Measurements from ENCODE around the gene MYB. TPM values are rescaled to one million over a fixed set of nuclear protein-coding genes. Genes with fewer than 3 reads are reported as not detected.

Gene MYB
- total RNA-seq, 1 donor from 2014 or later = 0.52 TPM

DNA sequence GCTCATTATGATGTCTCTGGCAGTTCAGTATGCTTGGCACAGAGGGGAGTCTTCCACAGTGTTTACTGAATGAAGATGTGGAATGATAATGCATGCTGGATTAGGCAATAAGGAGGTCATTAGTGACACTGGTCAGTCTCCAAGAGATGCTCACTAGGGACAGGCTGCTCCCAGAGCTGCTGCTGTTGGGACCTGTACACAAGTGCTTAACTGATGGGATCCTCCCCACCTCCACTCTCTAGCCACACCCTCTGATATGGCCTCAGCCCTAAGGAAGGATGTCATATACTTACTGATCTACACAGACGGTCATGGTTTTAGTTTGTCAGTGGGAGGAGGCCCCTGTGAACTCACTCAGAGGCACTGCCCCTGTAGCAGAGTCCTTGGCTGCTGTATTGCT lies 73.4 kb downstream of the MYB start:
- Histone ChIP-seq H3K4me3 (ENCODE audit: low read length in 3 of 3) (no peak overlapping the region), H3K9me3 (ENCODE audit: control insufficient read depth in 3 of 3, low read length in 3 of 3) (no peaks in the 10 kb centered on the region), H3K9ac (ENCODE audit: low read depth in 1 of 3, low read length in 3 of 3) (no peak overlapping the region), H3K4me1 (ENCODE audit: control insufficient read depth in 3 of 3, insufficient read depth in 3 of 3, low read length in 3 of 3) (no peaks in the 10 kb centered on the region), H3K27me3 (ENCODE audit: control insufficient read depth in 3 of 3, insufficient read depth in 3 of 3, low read length in 3 of 3) (no peaks in the 10 kb centered on the region), H3K27ac (ENCODE audit: low read depth, low read length) (no peak overlapping the region), H3K36me3 (ENCODE audit: control insufficient read depth in 3 of 3, insufficient read depth in 3 of 3, low read length in 3 of 3) (no peaks in the 10 kb centered on the region)

DNA sequence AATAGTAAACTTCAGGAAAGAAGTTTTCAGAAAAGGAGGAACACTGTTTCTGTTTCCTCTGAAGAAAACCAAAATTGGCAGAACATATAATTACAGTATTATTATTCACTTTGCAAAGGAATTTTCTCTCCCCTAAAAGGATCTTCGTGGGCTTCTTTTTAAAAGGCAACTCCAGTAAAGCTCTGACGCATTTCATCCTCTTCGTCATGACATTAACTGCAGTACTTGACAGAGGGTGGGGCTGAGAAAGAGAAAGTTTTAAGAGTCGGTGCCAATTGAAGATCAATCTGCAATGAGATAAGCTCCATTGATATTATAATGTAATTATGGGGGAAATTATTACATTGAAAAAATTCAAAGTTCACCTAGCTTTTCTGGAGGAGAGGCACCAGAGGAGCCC lies 75.8 kb downstream of the MYB start:
- H3K27me3 ChIP-seq (ENCODE audit: control insufficient read depth in 3 of 3, insufficient read depth in 3 of 3, low read length in 3 of 3) = no peaks in the 10 kb centered on the region
- no peaks in the 10 kb centered on the region for H3K9me3 ChIP-seq (ENCODE audit: control insufficient read depth in 3 of 3, low read length in 3 of 3)
- no peak overlapping the region for H3K27ac ChIP-seq (ENCODE audit: low read depth, low read length)
- H3K36me3 ChIP-seq (ENCODE audit: control insufficient read depth in 3 of 3, insufficient read depth in 3 of 3, low read length in 3 of 3) = no peaks in the 10 kb centered on the region
- no peaks in the 10 kb centered on the region for H3K4me1 ChIP-seq (ENCODE audit: control insufficient read depth in 3 of 3, insufficient read depth in 3 of 3, low read length in 3 of 3)
- H3K9ac ChIP-seq (ENCODE audit: low read depth in 1 of 3, low read length in 3 of 3) = no peak overlapping the region
- H3K4me3 ChIP-seq (ENCODE audit: low read length in 3 of 3) = no peak overlapping the region

DNA sequence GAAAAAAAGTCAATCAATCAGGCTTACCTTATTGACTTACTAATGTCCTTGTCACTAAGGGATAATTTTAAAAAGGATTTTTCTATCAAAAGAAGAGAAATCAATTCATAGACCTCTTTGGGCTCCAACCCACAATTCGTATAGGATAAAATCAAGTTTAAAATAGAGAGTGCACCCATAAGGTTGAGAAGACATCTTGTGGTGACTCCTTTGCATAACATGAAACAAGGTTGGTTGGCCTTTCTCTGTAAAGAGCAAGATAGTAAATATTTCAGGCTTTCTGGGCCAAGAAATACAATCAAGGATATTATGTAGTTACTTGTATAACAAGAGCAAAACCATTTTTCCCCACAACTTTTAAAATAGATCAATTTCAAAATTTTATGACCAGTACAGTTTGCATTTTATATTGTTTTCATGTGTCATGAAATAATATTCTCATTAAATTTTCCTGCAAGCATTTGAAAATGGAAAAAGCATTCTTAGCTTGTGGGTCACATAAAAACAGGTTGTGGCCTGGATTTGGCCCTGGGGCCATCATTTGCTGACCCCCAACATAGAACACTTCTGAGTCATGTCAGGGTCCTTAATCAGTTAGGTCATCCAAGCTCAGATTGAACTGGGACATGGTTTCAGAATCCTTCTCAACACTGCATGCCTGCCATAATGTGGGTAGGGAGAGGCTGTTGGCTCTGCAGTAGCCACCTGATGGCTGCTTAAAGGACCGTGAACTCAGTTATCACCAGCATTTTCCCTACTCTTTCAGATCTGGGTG lies 76.7 kb downstream of the MYB start:
- Histone ChIP-seq H3K9ac (ENCODE audit: low read depth in 1 of 3, low read length in 3 of 3) (no peak overlapping the region), H3K9me3 (ENCODE audit: control insufficient read depth in 3 of 3, low read length in 3 of 3) (no peaks in the 10 kb centered on the region), H3K4me1 (ENCODE audit: control insufficient read depth in 3 of 3, insufficient read depth in 3 of 3, low read length in 3 of 3) (no peaks in the 10 kb centered on the region), H3K36me3 (ENCODE audit: control insufficient read depth in 3 of 3, insufficient read depth in 3 of 3, low read length in 3 of 3) (no peaks in the 10 kb centered on the region), H3K27me3 (ENCODE audit: control insufficient read depth in 3 of 3, insufficient read depth in 3 of 3, low read length in 3 of 3) (no peaks in the 10 kb centered on the region), H3K27ac (ENCODE audit: low read depth, low read length) (no peak overlapping the region), H3K4me3 (ENCODE audit: low read length in 3 of 3) (no peak overlapping the region)

DNA sequence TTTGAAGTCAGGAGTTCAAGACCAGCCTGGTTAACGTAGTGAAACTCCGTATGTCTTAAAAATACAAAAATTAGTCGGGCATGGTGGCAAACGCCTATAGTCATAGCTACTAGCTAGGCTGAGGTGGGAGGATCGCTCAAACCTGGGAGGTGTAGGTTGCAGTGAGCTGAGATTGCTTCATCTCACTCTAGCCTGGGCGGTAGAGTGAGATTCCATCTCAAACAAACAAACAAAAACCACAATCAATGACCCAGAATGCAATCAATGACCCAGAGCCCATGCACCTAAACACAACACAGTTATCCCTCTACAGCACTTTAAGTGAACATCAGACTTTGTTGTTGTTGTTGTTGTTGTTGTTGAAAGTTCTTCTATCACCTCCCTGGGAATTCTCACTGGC lies 77.9 kb downstream of the MYB start:
- Histone ChIP-seq H3K27ac (ENCODE audit: low read depth, low read length) (no peak overlapping the region), H3K4me1 (ENCODE audit: control insufficient read depth in 3 of 3, insufficient read depth in 3 of 3, low read length in 3 of 3) (no peaks in the 10 kb centered on the region), H3K9me3 (ENCODE audit: control insufficient read depth in 3 of 3, low read length in 3 of 3) (no peaks in the 10 kb centered on the region), H3K36me3 (ENCODE audit: control insufficient read depth in 3 of 3, insufficient read depth in 3 of 3, low read length in 3 of 3) (no peaks in the 10 kb centered on the region), H3K27me3 (ENCODE audit: control insufficient read depth in 3 of 3, insufficient read depth in 3 of 3, low read length in 3 of 3) (no peaks in the 10 kb centered on the region), H3K4me3 (ENCODE audit: low read length in 3 of 3) (no peak overlapping the region), H3K9ac (ENCODE audit: low read depth in 1 of 3, low read length in 3 of 3) (no peak overlapping the region)

DNA sequence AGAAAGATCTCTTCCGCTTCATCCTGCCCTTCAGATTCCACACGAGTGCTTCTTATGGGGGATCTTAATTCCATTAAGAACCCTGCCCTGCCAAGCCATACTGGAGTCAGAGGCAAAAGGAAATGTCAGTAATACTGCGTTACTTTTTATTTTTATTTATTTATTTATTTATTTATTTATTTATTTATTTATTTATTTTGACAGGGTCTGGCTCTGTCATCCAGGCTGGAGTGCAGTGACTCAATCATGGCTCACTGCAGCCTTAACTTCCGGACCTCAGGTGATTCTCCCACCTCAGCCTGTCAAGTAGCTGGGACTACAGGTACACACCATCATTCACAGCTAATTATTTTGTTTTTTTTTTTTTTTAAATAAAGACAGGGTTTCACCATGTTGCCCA lies 79.5 kb downstream of the MYB start:
- no peaks in the 10 kb centered on the region for H3K36me3 ChIP-seq (ENCODE audit: control insufficient read depth in 3 of 3, insufficient read depth in 3 of 3, low read length in 3 of 3)
- H3K9ac ChIP-seq (ENCODE audit: low read depth in 1 of 3, low read length in 3 of 3) = no peak overlapping the region
- H3K9me3 ChIP-seq (ENCODE audit: control insufficient read depth in 3 of 3, low read length in 3 of 3) = no peaks in the 10 kb centered on the region
- no peaks in the 10 kb centered on the region for H3K4me1 ChIP-seq (ENCODE audit: control insufficient read depth in 3 of 3, insufficient read depth in 3 of 3, low read length in 3 of 3)
- no peaks in the 10 kb centered on the region for H3K27me3 ChIP-seq (ENCODE audit: control insufficient read depth in 3 of 3, insufficient read depth in 3 of 3, low read length in 3 of 3)
- H3K27ac ChIP-seq (ENCODE audit: low read depth, low read length) = no peak overlapping the region
- no peak overlapping the region for H3K4me3 ChIP-seq (ENCODE audit: low read length in 3 of 3)

DNA sequence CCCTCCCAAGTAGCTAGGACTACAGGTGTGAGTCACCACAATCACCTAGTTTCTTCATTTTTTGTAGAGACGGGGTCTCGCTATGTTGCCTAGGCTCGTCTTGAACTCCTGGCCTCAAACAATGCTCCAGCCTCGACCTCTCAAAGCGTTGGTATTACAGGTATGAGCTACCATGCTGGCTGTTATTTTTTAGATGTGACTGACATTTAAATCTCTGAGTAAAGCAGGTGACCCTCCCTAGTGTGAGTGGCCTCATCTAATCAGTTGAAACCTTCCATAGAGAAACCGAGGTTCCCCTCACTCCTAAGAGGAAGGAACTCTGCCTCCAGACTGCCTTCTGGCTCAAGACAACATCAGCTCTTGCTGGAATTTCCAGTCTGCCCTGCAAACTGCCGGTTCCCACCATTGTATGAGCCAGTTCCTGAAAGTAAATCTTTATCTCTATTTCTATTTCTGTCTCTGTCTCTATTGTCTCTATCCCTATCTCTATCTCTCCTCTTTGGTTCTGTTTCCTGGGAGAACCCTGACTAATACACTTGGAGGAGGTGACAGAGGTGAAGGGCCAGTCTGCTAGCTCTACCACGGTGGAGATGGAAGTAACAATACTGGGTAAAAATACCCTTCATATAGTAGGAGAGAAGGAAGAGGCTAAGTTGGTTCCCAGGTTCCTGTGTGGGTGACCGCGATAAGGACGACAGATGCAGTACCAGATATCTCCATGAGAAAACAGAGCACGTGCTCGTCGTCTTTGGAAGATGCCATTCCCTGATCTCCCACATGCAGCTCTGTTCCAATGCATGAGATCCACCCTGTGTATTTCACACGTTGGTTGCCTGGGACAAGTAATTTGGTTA lies 81.0 kb downstream of the MYB start:
- Histone ChIP-seq H3K4me1 (ENCODE audit: control insufficient read depth in 3 of 3, insufficient read depth in 3 of 3, low read length in 3 of 3) (no peaks in the 10 kb centered on the region), H3K27me3 (ENCODE audit: control insufficient read depth in 3 of 3, insufficient read depth in 3 of 3, low read length in 3 of 3) (no peaks in the 10 kb centered on the region), H3K9ac (ENCODE audit: low read depth in 1 of 3, low read length in 3 of 3) (no peak overlapping the region), H3K36me3 (ENCODE audit: control insufficient read depth in 3 of 3, insufficient read depth in 3 of 3, low read length in 3 of 3) (no peaks in the 10 kb centered on the region), H3K9me3 (ENCODE audit: control insufficient read depth in 3 of 3, low read length in 3 of 3) (no peaks in the 10 kb centered on the region), H3K4me3 (ENCODE audit: low read length in 3 of 3) (no peak overlapping the region), H3K27ac (ENCODE audit: low read depth, low read length) (no peak overlapping the region)

DNA sequence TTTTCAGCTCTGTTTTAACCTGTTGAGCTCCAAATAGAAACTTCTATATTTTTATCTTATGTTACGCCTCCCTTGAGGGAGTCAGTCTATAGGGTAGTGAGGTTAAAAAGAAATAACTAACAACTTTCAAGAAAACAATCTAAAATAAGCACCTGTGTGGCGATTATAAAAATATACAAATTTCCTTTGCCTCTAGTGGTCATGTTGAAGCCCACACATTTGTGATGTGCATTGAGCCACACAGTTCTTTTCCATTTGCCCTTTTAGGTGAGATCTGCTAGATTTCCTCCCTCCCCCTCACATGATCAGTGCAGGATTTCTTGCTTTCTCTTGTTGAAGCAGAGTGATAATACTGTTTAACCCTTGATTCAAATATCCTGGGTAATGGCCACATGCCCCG lies 84.2 kb downstream of the MYB start:
- Histone ChIP-seq H3K4me1 (ENCODE audit: control insufficient read depth in 3 of 3, insufficient read depth in 3 of 3, low read length in 3 of 3) (no peaks in the 10 kb centered on the region), H3K9ac (ENCODE audit: low read depth in 1 of 3, low read length in 3 of 3) (no peak overlapping the region), H3K4me3 (ENCODE audit: low read length in 3 of 3) (no peak overlapping the region), H3K9me3 (ENCODE audit: control insufficient read depth in 3 of 3, low read length in 3 of 3) (no peaks in the 10 kb centered on the region), H3K36me3 (ENCODE audit: control insufficient read depth in 3 of 3, insufficient read depth in 3 of 3, low read length in 3 of 3) (no peaks in the 10 kb centered on the region), H3K27me3 (ENCODE audit: control insufficient read depth in 3 of 3, insufficient read depth in 3 of 3, low read length in 3 of 3) (no peaks in the 10 kb centered on the region), H3K27ac (ENCODE audit: low read depth, low read length) (no peak overlapping the region)

DNA sequence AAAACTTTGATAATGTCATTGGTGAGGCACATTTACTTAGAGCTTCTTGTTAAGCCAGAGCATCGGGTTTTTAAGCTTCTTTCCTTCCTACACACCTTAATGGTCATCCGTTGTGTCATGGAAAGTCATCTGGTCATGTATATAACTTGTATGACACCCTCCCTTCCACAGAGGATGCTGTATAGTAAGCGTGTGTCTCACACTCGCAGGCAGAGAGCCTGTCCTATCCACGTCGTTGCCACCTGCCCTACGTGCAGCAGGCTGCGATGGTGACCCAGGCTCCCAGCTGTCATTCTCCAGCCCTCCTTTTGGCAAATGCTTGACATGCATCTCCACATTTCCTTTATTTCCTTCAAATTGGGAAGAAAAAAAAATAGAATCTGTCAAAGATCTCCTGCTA lies 85.6 kb downstream of the MYB start:
- H3K9me3 ChIP-seq (ENCODE audit: control insufficient read depth in 3 of 3, low read length in 3 of 3) = no peaks in the 10 kb centered on the region
- no peaks in the 10 kb centered on the region for H3K4me1 ChIP-seq (ENCODE audit: control insufficient read depth in 3 of 3, insufficient read depth in 3 of 3, low read length in 3 of 3)
- no peak overlapping the region for H3K9ac ChIP-seq (ENCODE audit: low read depth in 1 of 3, low read length in 3 of 3)
- no peak overlapping the region for H3K27ac ChIP-seq (ENCODE audit: low read depth, low read length)
- H3K36me3 ChIP-seq (ENCODE audit: control insufficient read depth in 3 of 3, insufficient read depth in 3 of 3, low read length in 3 of 3) = no peaks in the 10 kb centered on the region
- no peaks in the 10 kb centered on the region for H3K27me3 ChIP-seq (ENCODE audit: control insufficient read depth in 3 of 3, insufficient read depth in 3 of 3, low read length in 3 of 3)
- H3K4me3 ChIP-seq (ENCODE audit: low read length in 3 of 3) = no peak overlapping the region

DNA sequence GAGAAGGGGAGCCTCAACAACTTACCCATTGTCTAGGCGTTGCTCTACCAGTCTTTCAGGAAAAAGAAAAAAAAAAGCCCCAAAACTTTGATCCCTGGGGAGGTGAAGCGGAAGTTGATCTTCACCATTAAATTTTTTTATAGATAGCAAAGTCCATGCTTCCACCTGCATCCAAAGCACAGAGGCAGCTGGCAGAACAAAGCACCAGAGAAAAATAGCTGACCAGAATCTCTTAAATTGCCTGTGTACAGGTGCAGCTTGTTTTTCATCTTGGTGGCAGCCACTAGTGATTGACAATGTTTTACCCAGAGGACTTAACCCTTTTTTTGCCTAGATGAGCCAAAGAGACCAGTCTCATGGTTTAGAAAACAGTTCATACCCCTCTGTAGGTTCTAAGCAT lies 86.0 kb downstream of the MYB start:
- Histone ChIP-seq H3K4me3 (ENCODE audit: low read length in 3 of 3) (no peak overlapping the region), H3K27ac (ENCODE audit: low read depth, low read length) (no peak overlapping the region), H3K9ac (ENCODE audit: low read depth in 1 of 3, low read length in 3 of 3) (no peak overlapping the region), H3K4me1 (ENCODE audit: control insufficient read depth in 3 of 3, insufficient read depth in 3 of 3, low read length in 3 of 3) (no peaks in the 10 kb centered on the region), H3K27me3 (ENCODE audit: control insufficient read depth in 3 of 3, insufficient read depth in 3 of 3, low read length in 3 of 3) (no peaks in the 10 kb centered on the region), H3K9me3 (ENCODE audit: control insufficient read depth in 3 of 3, low read length in 3 of 3) (no peaks in the 10 kb centered on the region), H3K36me3 (ENCODE audit: control insufficient read depth in 3 of 3, insufficient read depth in 3 of 3, low read length in 3 of 3) (no peaks in the 10 kb centered on the region)

DNA sequence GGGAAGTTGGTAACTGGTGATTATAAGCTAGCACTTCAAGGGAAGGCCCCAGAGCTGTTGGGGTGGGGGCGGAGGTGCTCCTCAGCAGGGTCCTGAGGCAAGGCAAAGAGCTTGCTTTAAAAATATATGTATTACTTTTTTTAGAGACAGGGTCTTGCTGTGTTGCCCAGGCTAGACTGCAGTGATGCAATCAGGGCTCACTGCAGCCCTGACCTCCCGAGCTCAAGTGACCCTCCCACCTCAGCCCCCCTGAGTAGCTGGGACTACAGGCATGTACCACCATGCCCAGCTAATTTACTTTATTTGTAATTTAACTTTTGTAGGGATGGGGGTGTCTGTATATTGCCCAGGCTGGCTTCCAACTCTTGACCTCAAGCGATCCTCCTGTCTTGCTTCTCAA lies 87.2 kb downstream of the MYB start:
- Histone ChIP-seq H3K27ac (ENCODE audit: low read depth, low read length) (no peak overlapping the region), H3K27me3 (ENCODE audit: control insufficient read depth in 3 of 3, insufficient read depth in 3 of 3, low read length in 3 of 3) (no peaks in the 10 kb centered on the region), H3K4me1 (ENCODE audit: control insufficient read depth in 3 of 3, insufficient read depth in 3 of 3, low read length in 3 of 3) (no peaks in the 10 kb centered on the region), H3K36me3 (ENCODE audit: control insufficient read depth in 3 of 3, insufficient read depth in 3 of 3, low read length in 3 of 3) (no peaks in the 10 kb centered on the region), H3K4me3 (ENCODE audit: low read length in 3 of 3) (no peak overlapping the region), H3K9ac (ENCODE audit: low read depth in 1 of 3, low read length in 3 of 3) (no peak overlapping the region), H3K9me3 (ENCODE audit: control insufficient read depth in 3 of 3, low read length in 3 of 3) (no peaks in the 10 kb centered on the region)

Data from skeletal muscle tissue (tissue), 4 donors.